Inflammatory macrophage (primary cell): ENCODE data around the gene MACC1.

ENCODE experiments used
- DNase-seq, 2 donors: peaks; one replicate each; pipeline ENCODE4 v3.0.0-alpha.2; 2020 to 2022

The MACC1 gene

DNA sequence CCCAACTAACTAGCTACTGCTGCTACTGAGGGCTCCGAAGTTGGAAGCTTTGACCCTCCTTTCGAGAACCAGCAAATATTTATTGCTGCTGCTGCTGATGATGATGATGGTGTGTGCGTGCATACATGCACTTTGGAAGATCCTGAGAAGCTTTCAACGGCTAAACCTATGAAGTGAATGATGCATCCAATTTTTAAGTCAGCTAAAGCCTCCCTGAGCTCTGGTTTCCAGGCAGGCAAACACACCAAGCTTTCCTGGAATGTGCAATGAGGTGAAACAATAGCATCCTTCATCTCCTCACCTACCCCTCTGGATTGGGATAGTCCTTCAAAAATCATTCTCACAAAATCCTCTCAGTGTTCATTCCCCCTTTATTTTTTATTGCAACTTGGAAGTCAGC lies 13.9 kb downstream of the MACC1 start:
- DNase-seq, result no peak

DNA sequence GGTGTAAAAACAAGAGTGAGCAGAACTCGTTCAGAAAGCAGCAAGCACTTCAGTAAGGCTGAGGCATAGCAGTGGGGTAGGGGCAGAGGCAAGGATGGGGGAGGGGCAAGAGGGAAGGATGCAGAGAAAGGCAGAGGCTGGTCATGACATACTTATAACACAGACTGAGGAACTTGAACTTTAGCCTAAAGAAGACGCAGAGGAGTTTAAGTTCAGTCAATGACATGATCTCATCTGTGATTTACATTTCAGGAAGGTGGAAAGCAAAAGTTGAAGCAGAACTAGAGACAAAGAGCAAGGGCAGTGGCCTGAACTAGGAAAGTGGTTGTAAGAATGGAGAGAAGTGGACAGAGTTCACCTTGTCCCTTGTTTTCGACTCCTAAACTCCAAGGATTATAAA lies 15.8 kb downstream of the MACC1 start:
- peak; percentile 80 to 86 for DNase-seq

DNA sequence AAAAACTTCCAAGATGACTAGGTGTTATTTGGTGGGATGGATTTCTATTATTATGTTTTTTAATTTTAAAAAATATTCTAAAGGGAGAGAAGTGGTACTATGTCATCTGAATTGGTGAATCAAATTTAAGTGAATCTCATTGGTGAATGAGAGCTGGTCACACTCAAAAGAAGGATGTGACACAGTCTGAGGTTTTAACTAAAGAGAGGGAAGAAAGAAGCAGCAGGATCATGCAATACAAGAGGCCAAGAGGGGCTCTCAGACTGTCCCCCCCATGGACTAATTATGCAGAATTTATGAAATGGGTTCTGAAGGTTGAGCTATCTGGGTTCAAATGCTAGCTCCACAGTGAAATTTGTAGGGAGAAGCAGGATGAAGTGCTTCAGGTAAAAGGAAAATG lies 16.2 kb downstream of the MACC1 start:
- peak; percentile 46 to 47 for DNase-seq

GRCh38 chr7:20200361-20200760 lies 16.8 kb downstream of the MACC1 start:
- peak; percentile 83 to 89 for DNase-seq

GRCh38 chr7:20199015-20199737 lies 18.0 kb downstream of the MACC1 start:
- peak; percentile 92 to 95 for DNase-seq

DNA sequence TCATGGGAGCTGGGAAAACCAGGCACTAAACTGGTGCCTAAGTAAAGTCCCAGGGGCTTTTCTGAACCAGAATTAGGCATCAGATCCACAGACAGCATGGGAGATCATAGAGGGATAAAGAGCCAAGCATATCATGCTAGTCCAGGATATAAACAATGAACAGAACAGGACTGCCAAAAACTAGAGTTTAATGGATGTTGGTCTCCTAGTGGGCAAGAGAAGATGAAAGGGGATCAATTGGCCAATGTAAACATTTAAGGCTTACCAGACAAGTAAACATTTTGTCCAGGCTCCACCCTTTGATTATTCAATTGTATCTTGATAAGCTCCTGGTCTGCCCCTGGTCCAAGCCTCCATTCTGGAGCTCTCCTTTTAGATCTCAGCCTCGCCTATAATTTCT lies 18.9 kb downstream of the MACC1 start:
- no peak for DNase-seq

DNA sequence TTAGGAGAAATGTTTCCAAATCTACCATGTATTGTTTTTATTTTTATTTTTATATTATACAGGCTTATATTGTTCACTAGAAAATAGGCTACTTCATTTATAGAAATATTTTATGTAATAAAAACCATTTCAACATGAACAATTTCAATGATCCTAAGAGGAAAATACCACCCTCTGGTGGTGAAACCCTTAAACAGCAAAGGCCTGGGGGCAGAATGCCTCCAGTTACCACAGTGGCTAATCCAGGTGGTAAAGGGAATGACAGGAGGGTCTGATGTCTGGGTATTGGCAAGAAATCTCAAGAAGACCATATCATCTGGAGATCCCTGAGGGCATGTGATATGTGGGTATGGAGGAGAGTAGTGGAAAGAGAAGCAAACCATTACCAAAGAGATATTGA lies 19.3 kb downstream of the MACC1 start:
- peak; percentile 37 to 39 for DNase-seq

- no peak for DNase-seq
These were observed 19.9 kb downstream of the MACC1 start for GRCh38 chr7:20197125-20197748.

- peak; percentile 58 to 88 for DNase-seq
These were observed 22.7 kb downstream of the MACC1 start for GRCh38 chr7:20194343-20194995.

DNA sequence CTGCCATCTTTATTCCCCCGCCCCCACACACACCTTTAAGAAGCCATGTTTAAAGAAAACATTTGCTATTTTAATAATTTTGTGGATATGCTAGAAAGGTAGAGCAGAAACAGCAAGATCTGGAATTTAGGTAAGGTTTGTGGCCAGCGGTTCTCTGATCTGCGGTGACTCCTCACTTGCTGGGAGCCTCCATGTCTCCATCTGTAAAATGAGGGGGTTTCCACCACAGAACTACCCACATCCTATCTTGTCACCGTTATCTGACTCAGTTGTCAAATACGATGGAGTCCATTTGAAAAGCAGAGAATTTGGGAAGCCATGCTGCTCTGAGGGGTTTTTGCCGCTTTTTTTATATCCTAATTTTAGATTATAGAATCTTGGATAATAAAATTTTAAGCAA lies 23.3 kb downstream of the MACC1 start:
- DNase-seq, result no peak

GRCh38 chr7:20193242-20193777 lies 23.9 kb downstream of the MACC1 start:
- DNase-seq, result peak; percentile 35 to 72

GRCh38 chr7:20191391-20191869 lies 25.8 kb downstream of the MACC1 start:
- DNase-seq, result no peak

DNA sequence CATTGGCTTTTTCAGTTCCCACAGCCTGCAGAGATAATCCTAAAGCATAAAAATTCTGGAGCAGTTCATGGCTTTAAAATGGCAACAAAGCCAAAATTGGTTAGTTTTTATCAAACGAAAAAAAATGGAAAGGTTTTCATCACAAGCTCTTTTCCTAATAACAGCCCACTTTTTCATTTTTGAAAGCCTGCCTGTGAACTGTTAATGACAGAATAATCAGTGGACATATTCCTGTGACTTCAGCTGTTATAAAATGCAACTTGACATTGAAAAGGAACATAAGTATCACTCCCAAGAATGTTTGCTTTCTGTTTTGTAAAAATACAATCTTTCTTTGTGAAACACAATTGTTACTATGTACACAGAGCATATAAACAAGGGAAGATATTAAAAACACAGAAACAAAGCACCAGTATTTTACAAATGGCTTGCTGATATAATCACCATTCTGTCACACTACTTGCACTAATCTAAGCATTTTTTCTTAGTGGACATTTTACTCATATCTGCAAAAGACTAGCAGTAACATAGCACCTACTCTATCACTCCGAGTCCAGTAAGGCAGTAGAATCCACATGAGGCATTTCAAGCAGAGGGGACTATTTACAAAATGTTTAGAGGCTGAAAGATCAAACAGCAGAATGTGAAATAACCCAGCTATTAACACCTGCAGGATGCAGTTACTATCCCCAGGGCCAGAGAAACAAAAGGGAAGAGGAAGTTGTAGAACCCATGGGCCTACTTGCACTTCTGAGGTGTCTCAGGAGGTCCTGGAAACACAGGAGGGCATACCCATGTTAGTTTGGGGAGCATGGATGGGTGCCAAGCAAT lies 26.4 kb downstream of the MACC1 start:
- DNase-seq, result no peak

DNA sequence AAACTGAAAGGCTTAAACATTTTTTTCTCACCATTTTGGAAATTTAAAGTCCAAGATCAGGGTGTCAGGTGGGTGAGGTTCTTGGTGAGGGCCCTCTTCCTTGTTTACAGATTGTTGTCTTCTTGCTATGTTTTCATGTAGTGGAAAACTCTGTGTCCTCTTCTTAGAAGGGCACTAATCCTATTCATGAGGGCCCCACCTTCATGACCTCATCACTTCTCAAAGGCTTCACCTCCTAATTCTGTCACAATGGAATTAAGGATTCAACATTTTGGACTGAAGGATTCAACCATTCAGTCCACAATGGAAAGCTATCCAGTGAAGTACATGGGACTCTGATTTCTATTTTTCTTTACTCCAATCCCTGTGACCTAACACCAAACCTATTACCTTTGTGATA lies 27.3 kb downstream of the MACC1 start:
- DNase-seq, result no peak

GRCh38 chr7:20188567-20188966 lies 28.6 kb downstream of the MACC1 start:
- no peak for DNase-seq

- DNase-seq, result peak; percentile 27 to 53
These were observed 29.3 kb downstream of the MACC1 start for GRCh38 chr7:20187850-20188249.

DNA sequence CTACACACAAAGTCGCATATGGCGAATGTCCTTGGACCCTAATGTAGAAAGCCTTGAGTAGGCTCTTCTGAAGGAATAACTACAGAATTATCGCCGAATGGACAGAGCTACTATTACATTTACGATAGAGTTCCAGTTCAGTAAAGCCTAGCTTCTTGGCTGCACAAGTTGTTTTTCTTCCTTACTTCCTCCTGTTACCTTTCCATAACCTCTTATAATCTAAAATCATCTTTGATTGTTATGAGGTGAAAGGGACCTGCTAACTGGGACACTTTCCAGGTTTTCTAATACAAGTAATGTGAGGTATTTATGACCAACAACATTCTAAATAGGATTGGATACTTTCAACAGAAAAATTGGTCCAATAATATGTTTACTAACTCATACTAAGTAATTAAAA lies 31.2 kb downstream of the MACC1 start:
- no peak for DNase-seq

DNA sequence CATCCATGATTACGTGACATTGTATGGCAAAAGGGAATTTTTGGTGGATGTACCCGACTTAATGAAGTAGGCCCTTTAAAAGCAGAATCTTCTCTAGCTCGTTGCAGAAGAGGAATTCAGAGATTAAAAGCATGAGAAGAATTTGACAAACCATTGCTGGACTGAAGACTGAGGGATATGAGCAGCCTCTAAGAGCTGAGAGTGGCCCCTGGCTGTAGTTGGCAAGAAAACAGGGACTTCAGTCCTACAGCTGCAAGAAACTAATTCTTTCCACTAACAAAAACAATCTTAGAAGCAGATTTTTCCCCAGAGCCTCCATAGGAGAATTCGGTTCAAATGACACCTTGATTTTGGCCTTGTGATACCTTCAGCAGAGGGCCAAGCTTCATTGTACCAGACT lies 34.1 kb downstream of the MACC1 start:
- DNase-seq, result no peak

DNA sequence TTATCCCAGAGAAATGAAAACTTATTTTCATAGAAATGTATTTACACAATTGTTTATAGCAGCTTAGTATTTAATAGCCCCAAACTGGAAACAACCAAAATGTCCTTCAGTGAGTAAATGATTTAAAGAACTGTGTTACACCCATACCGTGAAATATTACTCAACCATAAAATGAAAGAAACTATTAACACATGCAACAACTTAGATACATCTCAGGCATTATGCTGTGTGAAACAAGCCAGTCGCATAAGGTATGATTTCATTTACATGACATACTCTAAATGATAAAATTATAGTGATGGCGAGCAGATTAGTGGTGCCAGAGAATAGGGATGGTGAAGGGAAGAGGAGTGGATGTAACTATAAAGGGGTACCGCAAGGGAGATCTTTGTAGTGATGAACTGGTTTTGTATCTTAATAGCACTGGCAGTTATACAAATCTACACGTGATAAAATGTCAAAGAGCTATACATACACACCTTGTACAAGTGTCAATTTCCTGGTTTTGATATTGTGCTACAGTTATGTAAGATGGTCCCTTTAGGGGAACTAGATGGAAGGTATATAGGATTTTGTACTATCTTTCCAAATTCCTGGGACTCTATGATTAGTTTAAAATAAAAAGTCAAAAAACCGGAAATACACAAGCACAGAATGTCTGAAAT lies 40.5 kb downstream of the MACC1 start:
- no peak for DNase-seq

DNA sequence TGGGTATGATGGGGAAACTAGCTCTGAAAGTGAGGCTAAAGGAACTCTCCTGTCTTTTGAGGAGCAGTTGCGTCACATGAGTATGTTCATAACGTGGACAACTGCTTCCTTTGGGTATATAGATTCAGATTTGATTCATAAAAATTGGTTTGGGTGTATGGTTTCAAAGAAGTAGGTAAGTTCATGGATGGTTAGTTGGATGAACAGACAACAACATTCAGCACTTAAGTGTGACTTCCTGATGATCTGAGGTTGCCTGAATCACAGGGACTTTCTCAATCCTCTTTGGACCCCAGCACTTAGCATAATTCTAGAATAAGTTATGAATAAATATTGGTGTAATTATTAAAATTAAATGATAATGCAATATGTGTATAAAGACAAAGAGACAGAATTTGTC lies 43.4 kb downstream of the MACC1 start:
- no peak for DNase-seq

GRCh38 chr7:20172736-20173334 lies 44.3 kb downstream of the MACC1 start:
- peak; percentile 43 to 67 for DNase-seq

GRCh38 chr7:20170633-20171032 lies 46.6 kb downstream of the MACC1 start:
- DNase-seq, result no peak
